IPS DF 4.7 (cell line): ENCODE measurements around the gene HNRNPCL4.
"Not testable (repeated sequence)": the region's sequence is repeated elsewhere in the genome, so short reads cannot be mapped to it uniquely, and the experiment has no call there.

ENCODE experiments used
- DNase-seq: peaks from one replicate; pipeline ENCODE4 v3.0.0-alpha.2; 2013; ENCODE audit warnings: low spot score; ENCODE audit errors: extremely low read depth

The HNRNPCL4 gene

GRCh38 chr1:13165531-13165930, at the start of gene HNRNPCL4:
HNRNPCL4 (minus strand) TSS chr1:13165631; CDS start chr1:13165467, 164 bp downstream.
- DNase-seq = not testable (repeated sequence)

- not testable (repeated sequence) for DNase-seq
Measured at GRCh38 chr1:13208712-13209111, 43.3 kb upstream of the HNRNPCL4 start.

GRCh38 chr1:13201309-13201708, 35.9 kb upstream of the HNRNPCL4 start, which contains the start of gene PRAMEF13:
PRAMEF13 (minus strand) TSS chr1:13201409; CDS start chr1:13199589, 1,820 bp downstream.
- DNase-seq = not testable (repeated sequence)

- not testable (repeated sequence) for DNase-seq
Measured at GRCh38 chr1:13171548-13171947, 6.1 kb upstream of the HNRNPCL4 start, which contains the start of gene PRAMEF9. PRAMEF9 (plus strand) TSS chr1:13171848; CDS start chr1:13175281, 3,433 bp downstream.

- not testable (repeated sequence) for DNase-seq
Measured at GRCh38 chr1:13155909-13156308, 9.5 kb downstream of the HNRNPCL4 start, which contains the start of gene PRAMEF26. PRAMEF26 (minus strand) TSS chr1:13156009; CDS start chr1:13153095, 2,914 bp downstream.

- not testable (repeated sequence) for DNase-seq
Measured at GRCh38 chr1:13116754-13117153, 48.7 kb downstream of the HNRNPCL4 start, which contains the start of gene HNRNPCL2. HNRNPCL2 (minus strand) TSS chr1:13116854; CDS start chr1:13116400, 454 bp downstream.
